Activated B cell treated with CpG ODN at 0.5 μM for 24 hours (primary cell): Measurements from ENCODE around the gene ITPRIP. TPM values are rescaled to one million over a fixed set of nuclear protein-coding genes. Genes with fewer than 3 reads are reported as not detected.

ENCODE experiments used
- ATAC-seq: fragments of 200-7000 bp; cut with Tn5 transposase; one replicate; pipeline ENCODE4 v1.10.0; 2021; ENCODE audit warnings: low read depth, mild to moderate bottlenecking, moderate library complexity
- CTCF ChIA-PET: fragments of 350-600 bp; sonication (Branson Sonifier 250); formaldehyde crosslinking; loops from one replicate; lab custom pipeline; 2021; ENCODE audit warnings: antibody characterized with exemption; lab: Charles Lee
- POLR2A ChIA-PET: fragments of 350-600 bp; sonication (Branson Sonifier 250); formaldehyde crosslinking; loops from one replicate; lab custom pipeline; 2021; ENCODE audit warnings: antibody characterized with exemption; lab: Charles Lee
- DNase-seq: peaks from one replicate; pipeline ENCODE4 v3.0.0; 2022
- H3K27ac Mint-ChIP-seq: one replicate; pipeline ENCODE4 v1.8.0; 2020; ENCODE audit warnings: mixed read lengths
- H3K27me3 Mint-ChIP-seq: one replicate; pipeline ENCODE4 v1.8.0; 2021; ENCODE audit warnings: mixed read lengths
- H3K36me3 Mint-ChIP-seq: one replicate; pipeline ENCODE4 v1.8.0; 2021; ENCODE audit warnings: low read depth, mixed read lengths
- H3K4me1 Mint-ChIP-seq: one replicate; pipeline ENCODE4 v1.8.0; 2021; ENCODE audit warnings: mixed read lengths
- H3K4me3 Mint-ChIP-seq: one replicate; pipeline ENCODE4 v1.8.0; 2020; ENCODE audit warnings: mild to moderate bottlenecking, mixed read lengths
- H3K9me3 Mint-ChIP-seq: one replicate; pipeline ENCODE4 v1.8.0; 2020; ENCODE audit warnings: mixed read lengths
- CTCF ChIP-seq: fragments of 200-600 bp; IDR thresholded peaks from one replicate; pipeline ENCODE4 v1.8.0; 2022; ENCODE audit warnings: antibody characterized with exemption, mild to moderate bottlenecking
- intact Hi-C: fragments of 100-400 bp; cut with micrococcal nuclease; formaldehyde crosslinking; loops from one replicate; pipeline ENCODE4 v1.15.1; 2024
- total RNA-seq: library from RNA; stranded (reverse); gene quantifications from 2 replicates; pipeline ENCODE4 v1.2.3, GENCODE V29; 2022

Gene ITPRIP
- total RNA-seq, 1 donor from 2014 or later: 26.1 TPM

- Mint-ChIP-seq H3K27ac (no peak overlapping the region), H3K9me3 (no peaks in the 10 kb centered on the region), H3K27me3 (peaks cover 14% of the 10 kb centered on the region), H3K4me3 (no peak overlapping the region), H3K4me1 (no peaks in the 10 kb centered on the region), H3K36me3 (no peaks in the 10 kb centered on the region)
- TF ChIP-seq CTCF: no peak
- intact Hi-C loops: loop anchor here (10.0 kb wide), 1 partner anchor 627 kb away; no protein-coding TSS in a partner anchor
- no peak for ATAC-seq
- no peak for DNase-seq
- CTCF ChIA-PET: interaction anchor here (1.3 to 3.1 kb wide), 2 partner anchors 53 to 56 kb away, joined by 3 to 17 read pairs; partner anchors contain the start of gene CFAP58
- POLR2A ChIA-PET: no interaction called here
Measured at GRCh38 chr10:104297697-104298660, 40.3 kb downstream of the ITPRIP start.

GRCh38 chr10:104296687-104297436 lies 41.4 kb downstream of the ITPRIP start:
- Mint-ChIP-seq H3K27me3 (peaks cover 14% of the 10 kb centered on the region), H3K4me1 (no peaks in the 10 kb centered on the region), H3K4me3 (no peak overlapping the region), H3K27ac (no peak overlapping the region), H3K9me3 (no peaks in the 10 kb centered on the region), H3K36me3 (no peaks in the 10 kb centered on the region)
- ATAC-seq: no peak
- TF ChIP-seq CTCF: no peak
- no peak for DNase-seq
- POLR2A ChIA-PET: interaction anchor here (1.1 kb wide), 1 partner anchor 28 kb away, joined by 4 read pairs; the partner anchor contains the start of gene GSTO2
- intact Hi-C loops: loop anchor here (10.0 kb wide), 1 partner anchor 628 kb away; no protein-coding TSS in a partner anchor
- CTCF ChIA-PET: interaction anchor here (1.5 kb wide), 1 partner anchor 53 kb away, joined by 3 read pairs; no protein-coding TSS in a partner anchor

- no peaks in the 10 kb centered on the region for H3K36me3 Mint-ChIP-seq
- no peak for ATAC-seq
- CTCF ChIA-PET: interaction anchor here (3.4 to 6.0 kb wide), 2 partner anchors 12 to 57 kb away, joined by 42 to 79 read pairs; no protein-coding TSS in a partner anchor
Measured at GRCh38 chr10:104293781-104294321, 44.4 kb downstream of the ITPRIP start.

GRCh38 chr10:104293011-104293410 lies 45.3 kb downstream of the ITPRIP start:
- ChIA-PET CTCF (interaction anchor here (1.1 to 6.0 kb wide), 6 partner anchors 10 to 60 kb away, joined by 7 to 79 read pairs (median 12); partner anchors contain the start of gene CFAP58), POLR2A (interaction anchor here (1.5 kb wide), 2 partner anchors 45 to 59 kb away, joined by 4 read pairs; partner anchors contain the start of gene ITPRIP)
- DNase-seq (no peak), ATAC-seq (no peak)
- no peak for TF ChIP-seq CTCF
- H3K27me3 Mint-ChIP-seq: peaks cover 10% of the 10 kb centered on the region
- intact Hi-C loops: loop anchor here (5.0 to 10.0 kb wide), 3 partner anchors 289 to 632 kb away; no protein-coding TSS in a partner anchor
- no peaks in the 10 kb centered on the region for H3K36me3 Mint-ChIP-seq
- peaks cover 6% of the 10 kb centered on the region for H3K4me1 Mint-ChIP-seq
- no peak overlapping the region for H3K4me3 Mint-ChIP-seq
- no peaks in the 10 kb centered on the region for H3K9me3 Mint-ChIP-seq
- H3K27ac Mint-ChIP-seq: no peak overlapping the region

More at GRCh38 chr10:104293781-104294321, 44.4 kb downstream of the ITPRIP start:
- H3K27me3 Mint-ChIP-seq: peaks cover 9% of the 10 kb centered on the region
- H3K9me3 Mint-ChIP-seq: no peaks in the 10 kb centered on the region
- no peak for TF ChIP-seq CTCF
- H3K4me1 Mint-ChIP-seq: peaks cover 6% of the 10 kb centered on the region
- no peak overlapping the region for H3K4me3 Mint-ChIP-seq
- POLR2A ChIA-PET: interaction anchor here (1.5 kb wide), 1 partner anchor 44 kb away, joined by 4 read pairs; the partner anchor contains the start of gene ITPRIP
- DNase-seq: no peak
- intact Hi-C loops: loop anchor here (5.0 to 10.0 kb wide), 3 partner anchors 288 to 631 kb away; no protein-coding TSS in a partner anchor
- no peak overlapping the region for H3K27ac Mint-ChIP-seq
